HUES48 (cell line): ENCODE data around the gene TPM4.
"Not testable (repeated sequence)": the region's sequence is repeated elsewhere in the genome, so short reads cannot be mapped to it uniquely, and the experiment has no call there.

Experiments
- H3K27ac ChIP-seq: one replicate; pipeline ENCODE4 v1.7.0; 2013; ENCODE audit warnings: low read depth, low read length, inconsistent platforms
- H3K27me3 ChIP-seq: 2 replicates; pipeline ENCODE4 v1.6.1; 2013; ENCODE audit warnings: mild to moderate bottlenecking, low read length; ENCODE audit not compliant: control insufficient read depth, insufficient read depth
- H3K36me3 ChIP-seq: 2 replicates; pipeline ENCODE4 v1.6.1; 2013; ENCODE audit warnings: low read length; ENCODE audit not compliant: control insufficient read depth, insufficient read depth
- H3K4me1 ChIP-seq: 2 replicates; pipeline ENCODE4 v1.6.1; 2013; ENCODE audit warnings: mild to moderate bottlenecking, low read length; ENCODE audit not compliant: control insufficient read depth, insufficient read depth
- H3K4me3 ChIP-seq: 2 replicates; pipeline ENCODE4 v1.5.1; 2013; ENCODE audit warnings: mild to moderate bottlenecking, low read depth, low read length
- H3K9ac ChIP-seq: 2 replicates; pipeline ENCODE4 v1.6.1; 2013; ENCODE audit warnings: mild to moderate bottlenecking, low read depth, low read length, moderate library complexity
- H3K9me3 ChIP-seq: 2 replicates; pipeline ENCODE4 v1.6.1; 2013; ENCODE audit warnings: low read length; ENCODE audit not compliant: control insufficient read depth, insufficient read depth

Gene TPM4

GRCh38 chr19:16087940-16088339 lies 11.6 kb downstream of the TPM4 start:
- H3K36me3 ChIP-seq: peaks cover 100% of the 10 kb centered on the region
- no peaks in the 10 kb centered on the region for H3K9me3 ChIP-seq
- H3K9ac ChIP-seq: no peak overlapping the region
- no peaks in the 10 kb centered on the region for H3K27me3 ChIP-seq
- no peak overlapping the region for H3K27ac ChIP-seq
- H3K4me3 ChIP-seq: no peak overlapping the region
- no peaks in the 10 kb centered on the region for H3K4me1 ChIP-seq

GRCh38 chr19:16088351-16089009 lies 12.2 kb downstream of the TPM4 start:
- Histone ChIP-seq H3K9me3 (no peaks in the 10 kb centered on the region), H3K9ac (no peak overlapping the region), H3K4me1 (no peaks in the 10 kb centered on the region), H3K27ac (no peak overlapping the region), H3K4me3 (no peak overlapping the region), H3K27me3 (no peaks in the 10 kb centered on the region), H3K36me3 (peaks cover 100% of the 10 kb centered on the region)

GRCh38 chr19:16089010-16089846 lies 12.9 kb downstream of the TPM4 start:
- Histone ChIP-seq H3K36me3 (peaks cover 100% of the 10 kb centered on the region), H3K9me3 (no peaks in the 10 kb centered on the region), H3K9ac (no peak overlapping the region), H3K27ac (no peak overlapping the region), H3K4me1 (no peaks in the 10 kb centered on the region), H3K4me3 (no peak overlapping the region), H3K27me3 (no peaks in the 10 kb centered on the region)

DNA sequence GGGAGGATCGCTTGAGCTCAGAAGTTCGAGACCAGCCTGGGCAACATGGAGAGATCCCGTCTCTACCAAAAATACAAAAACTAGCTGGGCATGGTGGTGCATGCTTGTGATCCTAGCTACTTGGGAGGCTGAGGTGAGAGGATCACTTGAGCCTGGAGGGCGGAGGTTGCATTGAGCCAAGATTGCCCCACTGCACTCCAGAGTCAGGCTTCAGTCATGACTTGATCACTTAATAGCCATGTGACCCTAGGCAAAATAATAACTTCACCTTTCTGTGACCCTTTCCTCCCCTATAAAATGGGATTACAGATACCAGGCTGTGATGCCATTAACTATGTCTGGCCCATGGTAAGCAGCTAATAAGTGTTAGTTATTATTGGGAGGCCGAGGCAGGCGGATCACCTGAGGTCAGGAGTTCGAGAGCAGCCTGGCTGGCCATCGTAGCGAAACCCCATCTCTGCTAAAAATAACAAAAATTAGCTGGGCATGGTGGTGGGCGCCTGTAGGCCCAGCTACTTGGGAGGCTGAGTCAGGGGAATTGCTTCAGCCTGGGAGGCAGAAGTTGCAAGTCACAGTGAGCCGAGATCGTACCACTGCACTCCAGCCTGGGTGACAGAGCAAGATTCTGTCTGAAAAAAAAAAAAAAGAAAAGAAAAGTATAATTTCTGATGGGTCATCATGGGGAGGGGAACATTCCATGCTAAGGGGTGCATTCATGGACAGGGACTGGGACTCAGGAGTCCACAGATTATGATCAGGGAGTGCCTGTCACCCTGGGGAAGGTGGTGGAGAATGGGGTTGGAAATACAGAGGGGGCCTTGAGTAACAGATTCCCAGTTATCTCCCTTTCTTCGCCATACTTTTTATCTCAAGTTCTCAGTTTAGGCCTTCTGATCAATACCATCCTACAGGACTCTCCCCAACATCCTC lies 15.5 kb downstream of the TPM4 start:
- peaks cover 99% of the 10 kb centered on the region for H3K36me3 ChIP-seq
- no peaks in the 10 kb centered on the region for H3K4me1 ChIP-seq
- no peaks in the 10 kb centered on the region for H3K27me3 ChIP-seq
- H3K9me3 ChIP-seq: no peaks in the 10 kb centered on the region
- H3K27ac ChIP-seq: no peak overlapping the region
- no peak overlapping the region for H3K9ac ChIP-seq
- no peak overlapping the region for H3K4me3 ChIP-seq

DNA sequence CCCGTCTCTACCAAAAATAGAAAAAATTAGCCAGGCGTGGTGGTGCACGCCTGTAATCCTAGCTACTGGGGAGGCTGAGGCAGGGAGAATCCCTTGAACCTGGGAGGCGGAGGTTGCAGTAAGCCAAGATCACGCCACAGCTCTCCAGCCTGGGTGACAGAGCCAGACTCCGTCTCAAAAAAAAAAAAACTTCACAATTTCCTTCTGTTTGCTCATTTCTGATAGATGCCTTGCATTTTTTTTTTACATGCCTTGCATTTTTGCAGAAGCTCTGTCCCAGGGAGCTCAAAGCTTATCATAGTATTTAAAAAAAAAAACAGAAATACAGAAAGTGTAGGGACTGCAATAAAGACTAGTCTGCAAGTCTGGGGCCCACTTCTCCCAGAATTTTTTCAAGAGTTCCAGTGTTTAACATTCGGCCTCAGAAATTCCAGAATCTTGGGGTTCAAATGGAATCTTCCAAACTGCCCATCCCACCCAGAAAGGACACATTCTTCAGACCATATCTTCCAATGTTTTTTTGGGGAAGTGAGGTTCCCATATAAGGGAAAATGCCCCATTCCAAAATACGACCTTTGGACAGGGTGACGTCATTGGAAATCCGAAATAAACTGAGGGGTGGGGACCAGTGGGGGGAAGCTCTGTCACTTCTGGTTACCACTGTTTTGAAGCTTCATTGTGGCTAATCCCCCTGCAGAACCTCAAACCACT lies 18.2 kb downstream of the TPM4 start:
- H3K36me3 ChIP-seq: peaks cover 95% of the 10 kb centered on the region
- H3K4me3 ChIP-seq: no peak overlapping the region
- no peaks in the 10 kb centered on the region for H3K27me3 ChIP-seq
- H3K9me3 ChIP-seq: no peaks in the 10 kb centered on the region
- no peak overlapping the region for H3K9ac ChIP-seq
- no peaks in the 10 kb centered on the region for H3K4me1 ChIP-seq
- H3K27ac ChIP-seq: no peak overlapping the region

DNA sequence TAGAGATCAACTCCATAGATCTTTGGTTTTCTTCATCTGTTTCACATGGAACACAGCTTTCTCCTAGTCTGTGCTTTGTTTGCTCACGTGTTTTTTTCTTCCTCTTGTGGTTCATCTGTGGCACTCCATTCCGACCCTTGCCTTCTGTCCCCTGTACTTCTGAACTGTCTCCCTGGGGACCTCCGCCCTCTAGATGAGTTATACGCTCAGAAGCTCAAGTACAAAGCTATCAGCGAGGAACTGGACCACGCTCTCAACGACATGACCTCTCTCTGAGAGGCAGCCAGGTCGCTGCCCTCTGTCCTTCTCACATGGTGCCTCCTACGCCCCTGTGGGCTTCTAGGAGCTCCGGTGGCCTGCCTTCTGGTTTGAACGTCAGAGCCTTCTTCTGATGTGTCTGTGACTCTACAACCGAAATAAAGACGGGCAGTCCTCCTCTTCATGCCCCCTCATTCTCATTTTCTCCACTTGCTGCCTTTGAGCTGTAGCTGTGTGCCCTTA lies 18.8 kb downstream of the TPM4 start:
- H3K4me3 ChIP-seq: no peak overlapping the region
- no peaks in the 10 kb centered on the region for H3K27me3 ChIP-seq
- no peaks in the 10 kb centered on the region for H3K4me1 ChIP-seq
- no peak overlapping the region for H3K27ac ChIP-seq
- no peak overlapping the region for H3K9ac ChIP-seq
- no peaks in the 10 kb centered on the region for H3K9me3 ChIP-seq
- peaks cover 95% of the 10 kb centered on the region for H3K36me3 ChIP-seq

DNA sequence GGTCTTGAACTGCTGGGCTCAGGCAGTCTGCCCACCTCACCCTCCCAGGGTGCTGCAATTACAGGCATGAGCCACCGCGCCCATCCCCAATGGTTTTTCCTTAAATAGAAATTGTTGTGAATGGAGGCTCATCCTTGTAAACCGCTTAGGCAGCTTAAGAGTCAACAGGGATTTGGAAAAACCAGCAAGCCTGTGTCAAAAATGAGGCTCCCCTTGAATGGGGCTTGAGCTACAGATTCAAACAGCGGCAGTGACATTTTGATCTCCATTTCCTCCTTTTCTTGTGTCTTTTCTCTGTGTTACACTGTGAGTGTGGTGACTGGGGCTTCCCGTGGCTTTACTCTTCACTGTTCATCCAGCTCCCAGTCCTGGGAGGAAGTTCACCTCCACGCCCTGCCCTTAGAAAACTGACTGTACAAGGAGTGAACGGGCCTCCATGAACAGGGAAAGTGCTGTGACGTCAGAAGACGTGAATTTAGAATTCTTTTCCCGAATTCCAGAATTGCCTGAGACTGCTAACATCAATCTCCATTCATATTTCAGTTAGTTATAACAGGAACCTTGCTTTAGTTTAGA lies 20.1 kb downstream of the TPM4 start:
- Histone ChIP-seq H3K4me1 (no peaks in the 10 kb centered on the region), H3K9me3 (no peaks in the 10 kb centered on the region), H3K4me3 (no peak overlapping the region), H3K9ac (no peak overlapping the region), H3K36me3 (peaks cover 95% of the 10 kb centered on the region), H3K27ac (no peak overlapping the region), H3K27me3 (no peaks in the 10 kb centered on the region)

GRCh38 chr19:16098416-16098768 lies 22.1 kb downstream of the TPM4 start:
- Histone ChIP-seq H3K27ac (no peak overlapping the region), H3K4me3 (no peak overlapping the region), H3K9ac (no peak overlapping the region), H3K36me3 (peaks cover 95% of the 10 kb centered on the region), H3K27me3 (no peaks in the 10 kb centered on the region), H3K4me1 (no peaks in the 10 kb centered on the region), H3K9me3 (no peaks in the 10 kb centered on the region)

GRCh38 chr19:16098821-16099220 lies 22.5 kb downstream of the TPM4 start:
- Histone ChIP-seq H3K27ac (no peak overlapping the region), H3K4me1 (no peaks in the 10 kb centered on the region), H3K27me3 (no peaks in the 10 kb centered on the region), H3K4me3 (no peak overlapping the region), H3K9me3 (no peaks in the 10 kb centered on the region), H3K36me3 (peaks cover 95% of the 10 kb centered on the region), H3K9ac (no peak overlapping the region)

GRCh38 chr19:16099314-16099965 lies 23.1 kb downstream of the TPM4 start:
- H3K9ac ChIP-seq, H3K4me1 ChIP-seq, H3K4me3 ChIP-seq, H3K27ac ChIP-seq, H3K9me3 ChIP-seq, H3K27me3 ChIP-seq: not testable (repeated sequence)
- H3K36me3 ChIP-seq: peaks cover 89% of the 10 kb centered on the region
